Testis (tissue), 3 donors: ENCODE results near the gene PARP1. TPM values are rescaled to one million over a fixed set of nuclear protein-coding genes. Genes with fewer than 3 reads are reported as not detected.

Experiments
- DNase-seq: peaks from one replicate; pipeline ENCODE4 v3.0.0-alpha.2; 2019
- H3K27ac ChIP-seq, 2 donors: fragments of 200-600 bp; sonication (generic); one replicate each; pipeline ENCODE4 v1.5.1; 2019
- H3K27me3 ChIP-seq: fragments of 200-600 bp; sonication (generic); one replicate; pipeline ENCODE4 v1.5.1; 2019
- H3K36me3 ChIP-seq: fragments of 200-600 bp; sonication (generic); one replicate; pipeline ENCODE4 v1.5.1; 2017; ENCODE audit warnings: low read depth; ENCODE audit errors: missing control alignments
- H3K4me1 ChIP-seq: fragments of 200-600 bp; sonication (generic); one replicate; pipeline ENCODE4 v1.5.1; 2019
- H3K4me3 ChIP-seq, 2 donors: fragments of 200-600 bp; sonication (generic); one replicate each; pipeline ENCODE4 v1.5.1; 2017 to 2019
- H3K9me3 ChIP-seq: fragments of 200-600 bp; sonication (generic); one replicate; pipeline ENCODE4 v1.5.1; 2017
- CTCF ChIP-seq, 3 experiments: fragments of 450-650 bp in 2 of 3; fragments of 200-600 bp in 1 of 3; sonication (generic) in 1 of 3; IDR thresholded peaks; one replicate each; pipeline ENCODE4 v1.5.1; 2016 to 2019; ENCODE audit warnings: antibody characterized with exemption in 3 of 3, mild to moderate bottlenecking in 2 of 3, moderate library complexity in 1 of 3
- POLR2A ChIP-seq: fragments of 450-650 bp; IDR thresholded peaks from one replicate; pipeline ENCODE4 v1.6.1; 2017; ENCODE audit warnings: antibody characterized with exemption, mild to moderate bottlenecking, moderate library complexity
- WGBS, 2 donors: methylation state at CpG; one replicate each; pipeline ENCODE4 v1.1.5; 2018; 5-methylcytosine and 5-hydroxymethylcytosine counted together
- intact Hi-C: fragments of 100-400 bp; cut with DNase I; formaldehyde crosslinking; loops from one replicate; pipeline ENCODE4 v1.15.1; 2023; ENCODE audit warnings: low total_unique reads
- polyA plus RNA-seq: library from polyadenylated mRNA; stranded (reverse); fragments of 350-450 nt; fragmentation: Illumina TruSeq; extraction: RNeasy Lipid Tissue Mini Kit (QIAGEN cat#74804); gene quantifications from one replicate; pipeline ENCODE4 v1.2.3, GENCODE V29; 2014; ENCODE audit warnings: low read depth, low replicate concordance; ENCODE audit not compliant: insufficient read depth
- total RNA-seq, 2 donors: library from RNA; depleted of rRNA; stranded (reverse); fragments of >200 nt; gene quantifications; one replicate each; pipeline ENCODE4 v1.2.3, GENCODE V29; 2016

The PARP1 gene
- total and polyA plus RNA-seq, 3 donors from 2014 or later = 109 to 224 (median 199) TPM

GRCh38 chr1:226329237-226329636, 78.7 kb downstream of the PARP1 start:
- H3K36me3 ChIP-seq = no peaks in the 10 kb centered on the region

GRCh38 chr1:226327761-226328162, 80.1 kb downstream of the PARP1 start:
- no peak overlapping the region for H3K4me3 ChIP-seq
- H3K27me3 ChIP-seq = no peaks in the 10 kb centered on the region
- no peak overlapping the region for H3K27ac ChIP-seq
- no peak for DNase-seq
- no peaks in the 10 kb centered on the region for H3K36me3 ChIP-seq
- 67 to 81% methylated on average over 2 of the region's 2 CpGs for WGBS, 2 donors
- H3K9me3 ChIP-seq = no peaks in the 10 kb centered on the region
- TF ChIP-seq POLR2A (no peak), CTCF (IDR thresholded peaks at IDR 0.05) (no peak)
- H3K4me1 ChIP-seq = no peaks in the 10 kb centered on the region
- intact Hi-C loops = no loop called here

More at GRCh38 chr1:226329237-226329636, 78.7 kb downstream of the PARP1 start:
- intact Hi-C loops = no loop called here
- no peak for TF ChIP-seq CTCF (IDR thresholded peaks at IDR 0.05)
- TF ChIP-seq POLR2A = no peak
- no peaks in the 10 kb centered on the region for H3K27me3 ChIP-seq
- H3K27ac ChIP-seq = no peak overlapping the region
- H3K4me1 ChIP-seq = no peaks in the 10 kb centered on the region
- DNase-seq = no peak
- no peaks in the 10 kb centered on the region for H3K9me3 ChIP-seq
- WGBS, 2 donors = 95 to 97% methylated on average over 3 of the region's 3 CpGs
- H3K4me3 ChIP-seq = no peak overlapping the region

- no peak for TF ChIP-seq POLR2A
- TF ChIP-seq CTCF (IDR thresholded peaks at IDR 0.05) = no peak
- DNase-seq = no peak
- H3K27ac ChIP-seq = no peak overlapping the region
- no peak overlapping the region for H3K4me3 ChIP-seq
- 70 to 75% methylated on average over 1 of the region's 1 CpG for WGBS, 2 donors
- no peaks in the 10 kb centered on the region for H3K9me3 ChIP-seq
- H3K4me1 ChIP-seq = no peaks in the 10 kb centered on the region
- no peaks in the 10 kb centered on the region for H3K36me3 ChIP-seq
- intact Hi-C loops = no loop called here
- H3K27me3 ChIP-seq = no peaks in the 10 kb centered on the region
Observed at GRCh38 chr1:226325178-226325577, 82.7 kb downstream of the PARP1 start.

- DNase-seq = no peak
- TF ChIP-seq POLR2A = no peak
- H3K27me3 ChIP-seq = no peaks in the 10 kb centered on the region
- no peak overlapping the region for H3K27ac ChIP-seq
- intact Hi-C loops = no loop called here
- no peaks in the 10 kb centered on the region for H3K9me3 ChIP-seq
- no peak overlapping the region for H3K4me3 ChIP-seq
- no peaks in the 10 kb centered on the region for H3K36me3 ChIP-seq
- no peaks in the 10 kb centered on the region for H3K4me1 ChIP-seq
Observed at GRCh38 chr1:226324479-226324878, 83.4 kb downstream of the PARP1 start.

GRCh38 chr1:226322986-226323385, 84.9 kb downstream of the PARP1 start:
- no peaks in the 10 kb centered on the region for H3K27me3 ChIP-seq
- H3K27ac ChIP-seq = no peak overlapping the region
- intact Hi-C loops = no loop called here
- 75 to 89% methylated on average over 2 to 3 of the region's 3 CpGs for WGBS, 2 donors
- H3K4me1 ChIP-seq = no peaks in the 10 kb centered on the region
- no peak overlapping the region for H3K4me3 ChIP-seq
- H3K36me3 ChIP-seq = no peaks in the 10 kb centered on the region
- no peaks in the 10 kb centered on the region for H3K9me3 ChIP-seq
- TF ChIP-seq CTCF (IDR thresholded peaks at IDR 0.05) = no peak
- no peak for TF ChIP-seq POLR2A
- no peak for DNase-seq
